HepG2 (cell line): ENCODE data around the gene GRB10. TPM values are rescaled to one million over a fixed set of nuclear protein-coding genes. Genes with fewer than 3 reads are reported as not detected.
A peak's percentile ranks its signal among the peaks of the same experiment; 100 is the strongest.

ENCODE experiments used
- ELF3 ChIP-seq: IDR thresholded peaks from 2 replicates; pipeline ENCODE4 v1.6.1; 2016; ENCODE audit warnings: missing genetic modification reagents, missing compliant biosample characterization
- ESRRA ChIP-seq: sonication (generic); formaldehyde crosslinking; IDR thresholded peaks from 2 replicates; pipeline ENCODE4 v1.5.1; 2020; ENCODE audit warnings: mild to moderate bottlenecking, low read depth, missing genetic modification reagents
- GATAD1 ChIP-seq: IDR thresholded peaks from 2 replicates; pipeline ENCODE4 v1.6.1; 2016; ENCODE audit warnings: missing genetic modification reagents, missing compliant biosample characterization
- GFI1 ChIP-seq: sonication (generic); formaldehyde crosslinking; IDR thresholded peaks from 2 replicates; pipeline ENCODE4 v1.5.0; 2020; ENCODE audit warnings: missing genetic modification reagents, mild to moderate bottlenecking, borderline replicate concordance
- HNF4A ChIP-seq: sonication (generic); formaldehyde crosslinking; IDR thresholded peaks from 2 replicates; pipeline ENCODE4 v1.4.0; 2020; ENCODE audit warnings: missing genetic modification reagents
- MYNN ChIP-seq: sonication (generic); formaldehyde crosslinking; IDR thresholded peaks from 2 replicates; pipeline ENCODE4 v1.4.0; 2020; ENCODE audit warnings: mild to moderate bottlenecking, low read depth, missing genetic modification reagents
- NFAT5 ChIP-seq: sonication (generic); formaldehyde crosslinking; IDR thresholded peaks from 2 replicates; pipeline ENCODE4 v1.4.0; 2020; ENCODE audit warnings: missing genetic modification reagents
- NONO ChIP-seq, 2 experiments: fragments of 450-650 bp in 1 of 2; sonication (generic) in 1 of 2; formaldehyde crosslinking in 1 of 2; IDR thresholded peaks in 1 of 2; conservative IDR thresholded peaks in 1 of 2; 2 replicates each; pipeline versions ENCODE4 v1.6.1 to v1.8.0; 2017 to 2022; ENCODE audit warnings: mild to moderate bottlenecking in 1 of 2, missing genetic modification reagents in 1 of 2, moderate library complexity in 1 of 2
- RBM22 ChIP-seq: fragments of 200-400 bp; formaldehyde crosslinking; optimal IDR thresholded peaks from 2 replicates; pipeline ENCODE3; 2017; ENCODE audit warnings: mild to moderate bottlenecking, low read length, moderate library complexity
- SOX6 ChIP-seq, 2 experiments: fragments of 450-650 bp in 1 of 2; sonication (generic) in 1 of 2; formaldehyde crosslinking in 1 of 2; IDR thresholded peaks; 2 replicates each; pipeline versions ENCODE4 v1.4.0 to v1.6.1; 2017 to 2020; ENCODE audit warnings: antibody characterized with exemption in 1 of 2, mild to moderate bottlenecking in 1 of 2, missing genetic modification reagents in 1 of 2
- SP140L ChIP-seq: sonication (generic); formaldehyde crosslinking; IDR thresholded peaks from 2 replicates; pipeline ENCODE4 v1.4.0; 2020; ENCODE audit warnings: missing genetic modification reagents, borderline replicate concordance
- ZNF318 ChIP-seq: sonication (generic); formaldehyde crosslinking; IDR thresholded peaks from 2 replicates; pipeline ENCODE4 v1.4.0; 2020; ENCODE audit warnings: mild to moderate bottlenecking, missing genetic modification reagents
- ZNF367 ChIP-seq: sonication (generic); formaldehyde crosslinking; IDR thresholded peaks from 2 replicates; pipeline ENCODE4 v1.4.0; 2020; ENCODE audit warnings: missing genetic modification reagents, borderline replicate concordance
- ZNF652 ChIP-seq: IDR thresholded peaks from 2 replicates; pipeline ENCODE4 v1.6.1; 2016; ENCODE audit warnings: low read depth, borderline replicate concordance
- polyA plus RNA-seq, 8 experiments: library from polyadenylated mRNA; depleted of rRNA in 3 of 8; stranded (reverse) in 7 of 8; unstranded in 1 of 8; fragments of >200 nt; fragmentation: Illumina TruSeq in 4 of 8; extraction: Trizol in 4 of 8; gene quantifications; 2 replicates each; pipeline versions ENCODE4 v1.2.1 to v1.2.3, GENCODE V29; 2011 to 2016; ENCODE audit warnings: low read depth in 4 of 8, missing spikeins in 1 of 8, mixed read lengths in 1 of 8; ENCODE audit not compliant: insufficient read depth in 1 of 8
- total RNA-seq, 5 experiments: library from RNA; depleted of rRNA; stranded (reverse); fragments of >200 nt; fragmentation: Illumina TruSeq; extraction: Trizol; gene quantifications; 2 replicates each; pipeline ENCODE4 v1.2.3, GENCODE V29; 2016; ENCODE audit warnings: low read depth in 1 of 5

The GRB10 gene
- total and polyA plus RNA-seq, 2 of the 13 experiments (the other 11 are each of a cell fraction or from before 2014, with no cell fraction given): 4.0 to 6.8 TPM

- TF ChIP-seq ZNF318 (CRISPR knock-in tag): no peak
- no peak for TF ChIP-seq ZNF652 (CRISPR knock-in tag)
- TF ChIP-seq ESRRA (CRISPR knock-in tag): no peak
- TF ChIP-seq HNF4A (CRISPR knock-in tag): no peak
- TF ChIP-seq ZNF367 (CRISPR knock-in tag): no peak
- TF ChIP-seq SP140L: 0 out of 2 replicates have a peak, but pooled peaks have one; percentile 4
- no peak for TF ChIP-seq SOX6 (IDR thresholded peaks at IDR 0.05)
- TF ChIP-seq SOX6 (CRISPR knock-in tag; IDR thresholded peaks at IDR 0.05): no peak
- TF ChIP-seq NFAT5: no peak
- TF ChIP-seq NONO (IDR thresholded peaks at IDR 0.05): no peak
- TF ChIP-seq NONO (CRISPR knock-in tag; conservative IDR thresholded peaks at IDR 0.05): 0 out of 2 replicates have a peak, but pooled peaks have one; percentile 3
- no peak for TF ChIP-seq RBM22
- TF ChIP-seq GATAD1: no peak
- no peak for TF ChIP-seq MYNN (CRISPR knock-in tag)
- no peak for TF ChIP-seq ELF3
- TF ChIP-seq GFI1 (CRISPR knock-in tag): no peak
Observed at GRCh38 chr7:50565559-50565916, 217.2 kb downstream of the GRB10 start (continued).
